ENCODE measurements around the gene SYNDIG1.

GRCh38 chr20:24598346-24598745, 128.9 kb downstream of the SYNDIG1 start:
- TF ChIP-seq CTCF (IDR thresholded peaks at IDR 0.05) = no peak
- no peak for TF ChIP-seq EZH2 (IDR thresholded peaks at IDR 0.05; ENCODE audit: borderline replicate concordance, insufficient read depth, low read depth, low read length, poor library complexity, severe bottlenecking)
